Large intestine (tissue), 3 donors: Measurements from ENCODE around the gene ZNF354C. TPM values are rescaled to one million over a fixed set of nuclear protein-coding genes. Genes with fewer than 3 reads are reported as not detected.
"Not testable (repeated sequence)": the region's sequence is repeated elsewhere in the genome, so short reads cannot be mapped to it uniquely, and the experiment has no call there.

Experiments
- DNase-seq, 2 donors: peaks; one replicate each; pipeline versions ENCODE4 v3.0.0 to v3.0.0-alpha.2; 2013
- H3K27ac ChIP-seq: one replicate; pipeline ENCODE4 v1.5.1; 2013; ENCODE audit warnings: low read length
- H3K27me3 ChIP-seq: 2 replicates; pipeline ENCODE4 v1.6.1; 2013; ENCODE audit warnings: low read length; ENCODE audit not compliant: control insufficient read depth, insufficient read depth
- H3K36me3 ChIP-seq: 2 replicates; pipeline ENCODE4 v1.6.1; 2013; ENCODE audit warnings: low read length; ENCODE audit not compliant: control insufficient read depth, insufficient read depth
- H3K4me1 ChIP-seq: one replicate; pipeline ENCODE4 v1.6.1; 2013; ENCODE audit warnings: low read length; ENCODE audit not compliant: control insufficient read depth, insufficient read depth
- H3K4me3 ChIP-seq: one replicate; pipeline ENCODE4 v1.5.1; 2013; ENCODE audit warnings: low read length
- H3K9me3 ChIP-seq: one replicate; pipeline ENCODE4 v1.6.1; 2013; ENCODE audit warnings: mild to moderate bottlenecking, low read depth, low read length, moderate library complexity; ENCODE audit not compliant: control insufficient read depth
- WGBS: methylation state at CpG from one replicate; pipeline ENCODE4 v1.1.5; 2013; ENCODE audit warnings: low lambda C conversion rate; ENCODE audit not compliant: insufficient coverage; 5-methylcytosine and 5-hydroxymethylcytosine counted together
- polyA plus RNA-seq: library from polyadenylated mRNA; unstranded; fragments of 120-200 nt; gene quantifications from one replicate; pipeline ENCODE4 v1.2.1, GENCODE V29; 2013

Gene ZNF354C
- polyA plus RNA-seq, 1 donor = 6.0 TPM

DNA sequence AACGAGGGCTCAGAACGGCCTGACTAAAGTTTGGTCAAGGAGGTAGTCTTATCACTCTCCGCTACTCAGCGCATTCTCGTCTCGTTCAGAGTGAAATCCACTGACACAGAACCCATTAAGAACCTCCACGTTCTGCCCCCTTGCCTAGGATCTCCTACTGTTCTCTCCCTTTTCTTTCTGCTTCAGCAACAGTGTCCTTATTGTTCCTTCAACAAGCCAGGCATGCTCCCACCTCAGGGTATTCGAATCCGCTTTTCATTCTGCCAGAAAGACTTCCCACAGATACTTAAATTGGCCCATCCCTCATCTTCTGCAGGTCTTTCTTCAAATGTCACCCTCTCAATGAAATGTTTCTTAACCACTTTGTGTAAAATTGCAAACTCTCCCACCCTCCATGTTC, 4.3 kb upstream of the ZNF354C start:
- no peaks in the 10 kb centered on the region for H3K36me3 ChIP-seq
- no peak overlapping the region for H3K27ac ChIP-seq
- 100% methylated on average over 2 of the region's 9 CpGs for WGBS
- DNase-seq = no peak
- peaks cover 2% of the 10 kb centered on the region for H3K4me1 ChIP-seq
- H3K9me3 ChIP-seq = peaks cover 3% of the 10 kb centered on the region
- no peaks in the 10 kb centered on the region for H3K27me3 ChIP-seq
- H3K4me3 ChIP-seq = no peak overlapping the region

DNA sequence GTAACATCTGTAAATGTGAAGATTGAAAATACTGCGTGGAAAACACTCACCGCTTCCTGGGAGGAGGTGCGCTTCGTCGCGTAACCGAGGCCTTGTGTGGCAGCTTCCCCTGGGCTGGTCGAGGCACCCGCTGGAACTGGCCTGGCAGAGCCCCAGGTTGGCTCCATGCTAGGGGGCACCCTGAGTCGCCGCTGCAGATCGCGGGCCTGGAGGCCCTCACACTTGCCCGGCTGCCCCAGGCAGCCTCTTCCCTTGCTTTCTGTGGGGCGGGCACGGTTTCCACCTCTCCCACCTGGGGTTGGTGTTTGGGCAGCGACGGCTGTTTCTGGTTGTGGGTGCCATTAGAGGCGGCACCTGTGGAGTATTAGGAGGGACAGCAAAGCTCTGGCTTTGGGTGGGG, 852 bp downstream of the ZNF354C start:
- H3K4me1 ChIP-seq = peaks cover 6% of the 10 kb centered on the region
- peak overlapping the region; percentile 76 for H3K4me3 ChIP-seq
- peaks cover 18% of the 10 kb centered on the region for H3K36me3 ChIP-seq
- H3K27ac ChIP-seq = no peak overlapping the region
- H3K27me3 ChIP-seq = no peaks in the 10 kb centered on the region
- H3K9me3 ChIP-seq = peaks cover 14% of the 10 kb centered on the region
- DNase-seq = no peak
- no CpG with 5 or more reads among the region's 19 CpGs for WGBS

DNA sequence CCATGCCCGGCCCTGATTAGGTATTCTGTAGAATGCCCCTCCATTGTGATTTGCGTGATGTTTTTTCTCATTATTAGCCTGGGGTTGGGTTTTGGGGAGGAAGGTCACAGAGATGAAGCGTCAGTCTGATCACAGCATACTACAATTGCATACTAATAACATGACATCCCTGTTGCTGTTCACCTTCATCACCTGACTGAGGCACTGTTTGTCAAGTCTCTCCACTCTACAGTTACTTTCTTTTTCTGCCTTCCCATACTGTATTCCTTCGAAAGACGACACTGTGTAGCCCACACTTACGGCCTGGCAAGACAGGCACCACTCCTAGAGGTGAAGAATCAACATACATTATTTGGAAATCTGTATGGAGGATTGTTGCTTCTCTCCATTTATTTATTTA, 5.5 kb downstream of the ZNF354C start:
- DNase-seq = no peak
- no peak overlapping the region for H3K4me3 ChIP-seq
- H3K9me3 ChIP-seq = peaks cover 20% of the 10 kb centered on the region
- H3K36me3 ChIP-seq = peaks cover 27% of the 10 kb centered on the region
- no peaks in the 10 kb centered on the region for H3K27me3 ChIP-seq
- H3K4me1 ChIP-seq = peaks cover 6% of the 10 kb centered on the region
- H3K27ac ChIP-seq = no peak overlapping the region
- WGBS = no CpG with 5 or more reads among the region's 6 CpGs

DNA sequence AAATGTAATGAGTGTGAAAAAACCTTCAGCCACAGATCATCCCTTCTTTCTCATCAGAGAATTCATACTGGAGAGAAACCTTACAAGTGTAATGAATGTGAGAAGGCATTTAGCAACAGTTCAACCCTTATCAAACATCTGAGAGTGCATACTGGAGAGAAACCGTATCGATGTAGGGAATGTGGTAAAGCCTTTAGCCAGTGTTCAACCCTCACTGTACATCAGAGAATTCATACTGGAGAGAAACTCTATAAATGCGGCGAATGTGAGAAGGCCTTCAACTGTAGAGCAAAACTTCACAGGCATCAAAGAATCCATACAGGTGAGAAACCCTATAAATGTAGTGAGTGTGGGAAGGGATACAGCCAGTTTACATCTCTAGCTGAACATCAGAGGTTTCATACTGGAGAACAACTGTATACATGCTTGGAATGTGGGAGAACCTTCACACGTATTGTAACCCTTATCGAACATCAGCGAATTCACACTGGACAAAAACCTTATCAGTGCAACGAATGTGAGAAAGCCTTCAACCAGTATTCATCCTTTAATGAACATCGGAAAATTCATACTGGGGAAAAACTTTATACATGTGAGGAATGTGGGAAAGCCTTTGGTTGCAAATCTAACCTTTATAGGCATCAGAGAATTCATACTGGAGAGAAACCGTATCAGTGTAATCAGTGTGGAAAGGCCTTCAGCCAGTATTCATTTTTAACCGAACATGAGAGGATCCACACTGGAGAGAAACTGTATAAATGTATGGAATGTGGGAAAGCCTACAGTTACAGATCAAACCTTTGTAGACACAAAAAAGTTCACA, 19.2 kb downstream of the ZNF354C start:
- no peak for DNase-seq
- Histone ChIP-seq H3K36me3 (peaks cover 38% of the 10 kb centered on the region), H3K27me3 (no peaks in the 10 kb centered on the region), H3K4me1 (no peaks in the 10 kb centered on the region), H3K4me3 (no peak overlapping the region), H3K9me3 (peaks cover 36% of the 10 kb centered on the region), H3K27ac (no peak overlapping the region)
- WGBS = 100% methylated on average over 1 of the region's 11 CpGs

DNA sequence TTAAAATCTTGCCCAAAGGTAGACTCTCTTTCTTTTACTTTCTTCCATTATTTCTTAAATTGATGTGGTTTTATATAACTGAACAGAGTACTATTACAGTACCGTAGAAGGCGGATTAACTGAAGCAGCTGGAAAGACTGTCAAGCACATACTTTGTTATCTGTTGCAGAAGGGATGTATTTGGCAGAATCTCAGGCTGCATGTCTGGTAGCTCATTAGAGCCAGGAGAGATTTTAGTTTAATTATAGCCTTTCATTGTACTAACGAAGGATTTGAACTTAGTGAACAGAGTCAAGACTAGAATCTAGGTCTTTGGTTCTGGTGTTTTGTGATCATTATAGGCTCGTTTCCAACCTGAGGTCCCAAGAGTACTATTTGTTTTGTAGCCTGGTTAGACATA, 20.6 kb downstream of the ZNF354C start:
- Histone ChIP-seq H3K4me1 (no peaks in the 10 kb centered on the region), H3K4me3 (no peak overlapping the region), H3K36me3 (peaks cover 36% of the 10 kb centered on the region), H3K27ac (no peak overlapping the region), H3K9me3 (peaks cover 36% of the 10 kb centered on the region), H3K27me3 (no peaks in the 10 kb centered on the region)
- 100% methylated on average over 3 of the region's 4 CpGs for WGBS
- no peak for DNase-seq

DNA sequence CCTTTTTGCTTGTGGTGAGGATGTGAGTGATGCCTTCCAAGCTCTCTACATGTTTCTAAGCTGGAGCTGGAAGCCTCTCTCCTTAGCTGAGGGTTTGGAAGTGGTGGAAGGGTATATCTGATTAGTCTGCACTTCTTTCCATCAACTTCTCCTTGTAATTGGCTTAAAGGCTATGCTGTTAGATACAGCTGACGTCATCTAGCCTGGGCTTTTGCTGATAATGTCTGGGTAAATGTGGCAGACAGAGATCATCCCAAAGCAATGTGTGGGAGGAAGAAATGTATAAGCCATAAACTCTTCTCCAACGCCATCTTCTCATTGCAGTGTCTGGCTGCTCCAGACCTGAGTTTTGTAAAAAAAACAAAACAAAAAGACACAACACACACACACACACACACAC, 29.3 kb downstream of the ZNF354C start:
- WGBS = no CpG with 5 or more reads among the region's 2 CpGs
- Histone ChIP-seq H3K27me3 (no peaks in the 10 kb centered on the region), H3K4me3 (no peak overlapping the region), H3K4me1 (no peaks in the 10 kb centered on the region), H3K27ac (no peak overlapping the region), H3K36me3 (no peaks in the 10 kb centered on the region), H3K9me3 (peaks cover 15% of the 10 kb centered on the region)
- DNase-seq = no peak

DNA sequence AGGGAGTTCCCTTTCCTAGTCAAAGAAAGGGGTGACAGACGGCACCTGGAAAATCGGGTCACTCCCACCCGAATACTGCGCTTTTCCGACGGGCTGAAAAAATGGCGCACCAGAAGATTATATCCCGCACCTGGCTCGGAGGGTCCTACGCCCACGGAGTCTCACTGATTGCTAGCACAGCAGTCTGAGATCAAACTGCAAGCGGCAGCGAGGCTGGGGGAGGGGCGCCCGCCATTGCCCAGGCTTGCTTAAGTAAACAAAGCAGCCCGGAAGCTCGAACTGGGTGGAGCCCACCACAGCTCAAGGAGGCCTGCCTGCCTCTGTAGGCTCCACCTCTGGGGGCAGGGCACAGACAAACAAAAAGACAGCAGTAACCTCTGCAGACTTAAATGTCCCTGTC, 41.1 kb downstream of the ZNF354C start:
- not testable (repeated sequence) for H3K9me3 ChIP-seq, DNase-seq

DNA sequence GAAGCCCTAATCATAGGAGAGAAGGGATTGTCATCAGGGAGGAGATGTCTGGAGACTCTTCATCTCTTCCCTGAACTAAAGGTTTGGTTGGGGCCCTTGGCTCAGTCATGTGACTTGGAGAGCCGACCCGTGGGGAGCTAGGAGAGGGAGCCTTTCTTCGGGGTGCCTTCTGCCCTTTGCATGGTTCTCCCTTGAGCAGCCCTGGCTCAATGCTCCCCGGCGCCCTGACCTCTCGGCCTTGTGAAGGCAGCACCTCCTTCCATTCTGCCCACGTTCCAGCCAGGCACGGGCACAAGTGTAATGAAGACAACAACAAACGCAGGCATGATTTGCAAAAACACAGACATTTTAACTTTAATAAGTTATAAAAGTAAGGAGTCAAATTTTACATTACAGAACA, 50.4 kb downstream of the ZNF354C start:
- no CpG with 5 or more reads among the region's 9 CpGs for WGBS
- peaks cover 7% of the 10 kb centered on the region for H3K9me3 ChIP-seq
- no peak overlapping the region for H3K27ac ChIP-seq
- H3K4me1 ChIP-seq = no peaks in the 10 kb centered on the region
- no peak for DNase-seq
- no peak overlapping the region for H3K4me3 ChIP-seq
- no peaks in the 10 kb centered on the region for H3K36me3 ChIP-seq
- H3K27me3 ChIP-seq = no peaks in the 10 kb centered on the region

More for the DNA sequence above, 41.1 kb downstream of the ZNF354C start:
- H3K27ac ChIP-seq, H3K36me3 ChIP-seq, H3K4me1 ChIP-seq, H3K27me3 ChIP-seq, H3K4me3 ChIP-seq: not testable (repeated sequence)
- WGBS = no CpG with 5 or more reads among the region's 17 CpGs

DNA sequence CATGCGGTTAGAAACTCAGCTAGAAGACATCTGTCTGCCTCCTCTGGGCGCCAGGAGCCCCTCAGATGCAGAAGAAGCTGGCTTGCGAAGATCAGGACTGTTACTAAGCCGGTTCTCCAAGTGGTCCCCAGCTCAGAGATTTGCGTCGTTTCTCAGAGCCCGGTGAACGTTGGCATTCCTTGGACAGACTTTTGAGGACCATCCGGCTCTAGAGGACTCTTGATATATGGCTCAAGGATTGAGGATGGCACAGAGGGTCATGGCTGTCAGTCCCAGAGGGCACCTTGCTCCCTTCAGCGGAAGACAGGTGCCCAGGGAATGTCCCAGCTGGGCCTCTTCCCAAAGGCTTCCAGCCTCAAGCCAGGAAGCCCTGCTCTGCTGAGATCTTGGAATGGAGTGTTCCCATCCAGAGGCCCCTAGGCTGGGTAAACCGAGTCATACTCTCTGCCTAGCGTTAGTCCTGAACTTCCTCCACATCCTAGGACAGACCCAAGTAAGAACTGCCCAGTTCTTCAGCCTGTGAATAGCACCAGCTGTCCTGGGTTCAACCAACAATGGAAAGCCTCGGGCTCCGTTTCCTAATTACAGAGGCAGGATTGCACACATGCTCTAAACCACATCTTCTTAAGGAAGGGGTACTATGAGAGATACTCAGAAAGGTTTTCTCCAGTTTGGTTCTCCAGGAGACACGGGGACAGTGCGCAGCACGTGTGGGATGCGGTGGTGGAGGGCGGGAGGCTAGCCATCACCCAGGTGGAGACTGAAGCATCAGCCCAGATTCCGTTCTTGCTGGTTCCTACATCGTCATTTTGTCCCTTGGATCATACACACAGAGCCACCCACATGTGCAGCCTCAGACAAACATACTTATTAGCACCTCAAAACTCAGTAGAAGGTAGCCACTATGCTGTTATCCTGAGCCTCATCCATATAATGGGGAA, 51.4 kb downstream of the ZNF354C start:
- Histone ChIP-seq H3K4me1 (no peaks in the 10 kb centered on the region), H3K36me3 (no peaks in the 10 kb centered on the region), H3K27me3 (no peaks in the 10 kb centered on the region), H3K27ac (no peak overlapping the region), H3K9me3 (peaks cover 7% of the 10 kb centered on the region), H3K4me3 (no peak overlapping the region)
- no CpG with 5 or more reads among the region's 21 CpGs for WGBS
- no peak for DNase-seq

DNA sequence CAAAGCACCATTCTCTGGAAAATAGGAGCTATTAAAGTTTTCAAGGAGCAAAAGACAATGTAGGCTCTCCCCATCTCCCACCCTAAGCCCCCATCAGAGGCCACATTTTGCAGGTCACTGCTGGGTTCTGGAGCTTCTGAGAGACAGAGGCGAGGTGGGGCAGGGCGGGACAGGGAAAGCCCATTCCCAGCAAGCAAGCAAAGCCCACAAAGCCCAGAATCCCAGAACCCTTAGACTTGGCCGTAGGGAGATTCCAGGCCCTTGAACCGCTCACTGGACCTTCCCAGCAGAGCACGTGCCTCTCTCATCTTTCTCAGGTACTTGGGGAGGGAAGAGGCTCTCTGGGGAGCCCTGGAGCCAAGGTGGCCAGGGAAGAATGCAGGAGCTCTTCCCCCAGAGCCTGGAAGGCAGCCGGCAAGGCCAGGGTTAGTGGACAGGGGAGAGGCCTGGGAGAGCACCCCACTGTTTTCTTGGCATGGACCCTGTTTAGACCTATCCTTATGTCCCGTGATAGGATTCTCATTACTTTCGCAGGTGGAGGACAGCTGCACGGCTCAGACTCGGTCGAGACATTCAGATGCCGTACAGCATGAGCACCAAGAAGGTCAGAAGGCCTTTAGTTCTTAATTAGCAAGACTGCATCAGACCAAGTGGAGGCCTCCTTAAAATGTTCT, 52.4 kb downstream of the ZNF354C start:
- no peak overlapping the region for H3K27ac ChIP-seq
- DNase-seq = no peak
- peaks cover 7% of the 10 kb centered on the region for H3K9me3 ChIP-seq
- no peaks in the 10 kb centered on the region for H3K36me3 ChIP-seq
- H3K4me1 ChIP-seq = no peaks in the 10 kb centered on the region
- H3K27me3 ChIP-seq = no peaks in the 10 kb centered on the region
- no peak overlapping the region for H3K4me3 ChIP-seq
- WGBS = 85% methylated on average over 5 of the region's 12 CpGs
